HCT116 (cell line): ENCODE measurements around the gene NEMP2.

ENCODE experiments used
- CEBPB ChIP-seq: IDR thresholded peaks from 2 replicates; pipeline ENCODE4 v1.6.1; 2012; ENCODE audit warnings: low read depth
- EZH2 ChIP-seq: fragments of 200-600 bp; sonication (generic); IDR thresholded peaks from 2 replicates; pipeline ENCODE4 v1.6.1; 2017; ENCODE audit warnings: antibody characterized with exemption, mixed run types
- EZH2phosphoT487 ChIP-seq: fragments of 200-600 bp; IDR thresholded peaks from 2 replicates; pipeline ENCODE4 v1.6.1; 2018; ENCODE audit warnings: antibody characterized with exemption, borderline replicate concordance
- JUND ChIP-seq: IDR thresholded peaks from 2 replicates; pipeline ENCODE4 v1.6.1; 2012
- POLR2A ChIP-seq: IDR thresholded peaks from 2 replicates; pipeline ENCODE4 v1.7.0; 2011; ENCODE audit warnings: borderline replicate concordance; ENCODE audit not compliant: insufficient read depth, insufficient read length; ENCODE audit errors: extremely low read depth
- POLR2AphosphoS5 ChIP-seq: IDR thresholded peaks from 2 replicates; pipeline ENCODE4 v1.6.1; 2011; ENCODE audit warnings: mild to moderate bottlenecking, low read depth, low read length, moderate library complexity
- RAD21 ChIP-seq: IDR thresholded peaks from 2 replicates; pipeline ENCODE4 v1.6.1; 2012; ENCODE audit warnings: low read depth, mild to moderate bottlenecking
- TCF7L2 ChIP-seq: IDR thresholded peaks from 2 replicates; pipeline ENCODE4 v1.7.0; 2011; ENCODE audit warnings: borderline replicate concordance, inconsistent platforms; ENCODE audit not compliant: insufficient read depth, insufficient read length; ENCODE audit errors: extremely low read depth
- YY1 ChIP-seq: IDR thresholded peaks from 2 replicates; pipeline ENCODE4 v1.6.1; 2011; ENCODE audit warnings: low read length, low read depth, moderate library complexity, mild to moderate bottlenecking; ENCODE audit not compliant: insufficient replicate concordance; ENCODE audit errors: extremely low read depth
- ZNF274 ChIP-seq: fragments of 200-500 bp; sonication (Bioruptor generic); IDR thresholded peaks from 2 replicates; pipeline ENCODE4 v1.6.1; 2014; ENCODE audit warnings: mild to moderate bottlenecking, low read depth, low read length, inconsistent platforms
- TF ChIP-seq, protein P1 (sequence below), 3 experiments: fragments of 200-600 bp in 1 of 3; sonication (generic) in 1 of 3; IDR thresholded peaks in 2 of 3; conservative IDR thresholded peaks in 1 of 3; 2 replicates each; pipeline ENCODE4 v1.5.1; 2012 to 2017; ENCODE audit warnings: low read depth in 2 of 3, low read length in 2 of 3, antibody characterized with exemption in 1 of 3, borderline replicate concordance in 1 of 3, control low read depth in 1 of 3, mild to moderate bottlenecking in 1 of 3, mixed read lengths in 1 of 3, mixed run types in 1 of 3, moderate library complexity in 1 of 3; ENCODE audit not compliant: insufficient read depth in 1 of 3
- TF ChIP-seq, protein P2 (sequence below): IDR thresholded peaks from 2 replicates; pipeline ENCODE4 v1.6.1; 2012

GRCh38 chr2:190501231-190501630 lies 33.3 kb downstream of the NEMP2 start:
- TF ChIP-seq, protein P1, sequence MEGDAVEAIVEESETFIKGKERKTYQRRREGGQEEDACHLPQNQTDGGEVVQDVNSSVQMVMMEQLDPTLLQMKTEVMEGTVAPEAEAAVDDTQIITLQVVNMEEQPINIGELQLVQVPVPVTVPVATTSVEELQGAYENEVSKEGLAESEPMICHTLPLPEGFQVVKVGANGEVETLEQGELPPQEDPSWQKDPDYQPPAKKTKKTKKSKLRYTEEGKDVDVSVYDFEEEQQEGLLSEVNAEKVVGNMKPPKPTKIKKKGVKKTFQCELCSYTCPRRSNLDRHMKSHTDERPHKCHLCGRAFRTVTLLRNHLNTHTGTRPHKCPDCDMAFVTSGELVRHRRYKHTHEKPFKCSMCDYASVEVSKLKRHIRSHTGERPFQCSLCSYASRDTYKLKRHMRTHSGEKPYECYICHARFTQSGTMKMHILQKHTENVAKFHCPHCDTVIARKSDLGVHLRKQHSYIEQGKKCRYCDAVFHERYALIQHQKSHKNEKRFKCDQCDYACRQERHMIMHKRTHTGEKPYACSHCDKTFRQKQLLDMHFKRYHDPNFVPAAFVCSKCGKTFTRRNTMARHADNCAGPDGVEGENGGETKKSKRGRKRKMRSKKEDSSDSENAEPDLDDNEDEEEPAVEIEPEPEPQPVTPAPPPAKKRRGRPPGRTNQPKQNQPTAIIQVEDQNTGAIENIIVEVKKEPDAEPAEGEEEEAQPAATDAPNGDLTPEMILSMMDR (IDR thresholded peaks at IDR 0.05 in 2 of 3, conservative IDR thresholded peaks at IDR 0.05 in 1 of 3; ENCODE audit: borderline replicate concordance in 1 of 3, insufficient read depth in 1 of 3, low read depth in 2 of 3, low read length in 2 of 3), result no peak
- TF ChIP-seq EZH2, result no peak
- TF ChIP-seq, protein P2, sequence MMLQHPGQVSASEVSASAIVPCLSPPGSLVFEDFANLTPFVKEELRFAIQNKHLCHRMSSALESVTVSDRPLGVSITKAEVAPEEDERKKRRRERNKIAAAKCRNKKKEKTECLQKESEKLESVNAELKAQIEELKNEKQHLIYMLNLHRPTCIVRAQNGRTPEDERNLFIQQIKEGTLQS, result no peak
- no peak for TF ChIP-seq CEBPB
- no peak for TF ChIP-seq EZH2phosphoT487
- TF ChIP-seq ZNF274, result no peak
- no peak for TF ChIP-seq RAD21
- TF ChIP-seq POLR2A, result no peak
- TF ChIP-seq YY1, result no peak
- no peak for TF ChIP-seq POLR2AphosphoS5
- TF ChIP-seq JUND, result no peak
- TF ChIP-seq TCF7L2, result no peak
